Right renal pelvis (tissue), 4 donors: Measurements from ENCODE around the gene ARID4B. TPM values are rescaled to one million over a fixed set of nuclear protein-coding genes. Genes with fewer than 3 reads are reported as not detected.
"Not testable (repeated sequence)": the region's sequence is repeated elsewhere in the genome, so short reads cannot be mapped to it uniquely, and the experiment has no call there.

ENCODE experiments used
- DNase-seq, 4 donors: peaks; one replicate each; pipeline ENCODE4 v3.0.0-alpha.2; 2013; ENCODE audit warnings: low read depth in 4 of 4, low spot score in 3 of 4, missing footprints in 1 of 4
- polyA plus RNA-seq, 4 donors: library from polyadenylated mRNA; unstranded; fragments of 120-200 nt; gene quantifications; one replicate each; pipeline ENCODE4 v1.2.1, GENCODE V29; 2013; ENCODE audit not compliant: insufficient read length in 4 of 4

Gene ARID4B, protein sequence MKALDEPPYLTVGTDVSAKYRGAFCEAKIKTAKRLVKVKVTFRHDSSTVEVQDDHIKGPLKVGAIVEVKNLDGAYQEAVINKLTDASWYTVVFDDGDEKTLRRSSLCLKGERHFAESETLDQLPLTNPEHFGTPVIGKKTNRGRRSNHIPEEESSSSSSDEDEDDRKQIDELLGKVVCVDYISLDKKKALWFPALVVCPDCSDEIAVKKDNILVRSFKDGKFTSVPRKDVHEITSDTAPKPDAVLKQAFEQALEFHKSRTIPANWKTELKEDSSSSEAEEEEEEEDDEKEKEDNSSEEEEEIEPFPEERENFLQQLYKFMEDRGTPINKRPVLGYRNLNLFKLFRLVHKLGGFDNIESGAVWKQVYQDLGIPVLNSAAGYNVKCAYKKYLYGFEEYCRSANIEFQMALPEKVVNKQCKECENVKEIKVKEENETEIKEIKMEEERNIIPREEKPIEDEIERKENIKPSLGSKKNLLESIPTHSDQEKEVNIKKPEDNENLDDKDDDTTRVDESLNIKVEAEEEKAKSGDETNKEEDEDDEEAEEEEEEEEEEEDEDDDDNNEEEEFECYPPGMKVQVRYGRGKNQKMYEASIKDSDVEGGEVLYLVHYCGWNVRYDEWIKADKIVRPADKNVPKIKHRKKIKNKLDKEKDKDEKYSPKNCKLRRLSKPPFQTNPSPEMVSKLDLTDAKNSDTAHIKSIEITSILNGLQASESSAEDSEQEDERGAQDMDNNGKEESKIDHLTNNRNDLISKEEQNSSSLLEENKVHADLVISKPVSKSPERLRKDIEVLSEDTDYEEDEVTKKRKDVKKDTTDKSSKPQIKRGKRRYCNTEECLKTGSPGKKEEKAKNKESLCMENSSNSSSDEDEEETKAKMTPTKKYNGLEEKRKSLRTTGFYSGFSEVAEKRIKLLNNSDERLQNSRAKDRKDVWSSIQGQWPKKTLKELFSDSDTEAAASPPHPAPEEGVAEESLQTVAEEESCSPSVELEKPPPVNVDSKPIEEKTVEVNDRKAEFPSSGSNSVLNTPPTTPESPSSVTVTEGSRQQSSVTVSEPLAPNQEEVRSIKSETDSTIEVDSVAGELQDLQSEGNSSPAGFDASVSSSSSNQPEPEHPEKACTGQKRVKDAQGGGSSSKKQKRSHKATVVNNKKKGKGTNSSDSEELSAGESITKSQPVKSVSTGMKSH (N-terminal part only)
- 10 to 100 TPM; 45.3 to 55.6 (median 50.3) TPM for polyA plus RNA-seq

- peak in 1 of 4 donors; percentile 8 for DNase-seq
Observed at GRCh38 chr1:235327559-235328270, at the start of gene ARID4B. Gene ARID4B (minus strand): TSS chr1:235328179. CDS start chr1:235326919, 1,260 bp downstream.

DNA sequence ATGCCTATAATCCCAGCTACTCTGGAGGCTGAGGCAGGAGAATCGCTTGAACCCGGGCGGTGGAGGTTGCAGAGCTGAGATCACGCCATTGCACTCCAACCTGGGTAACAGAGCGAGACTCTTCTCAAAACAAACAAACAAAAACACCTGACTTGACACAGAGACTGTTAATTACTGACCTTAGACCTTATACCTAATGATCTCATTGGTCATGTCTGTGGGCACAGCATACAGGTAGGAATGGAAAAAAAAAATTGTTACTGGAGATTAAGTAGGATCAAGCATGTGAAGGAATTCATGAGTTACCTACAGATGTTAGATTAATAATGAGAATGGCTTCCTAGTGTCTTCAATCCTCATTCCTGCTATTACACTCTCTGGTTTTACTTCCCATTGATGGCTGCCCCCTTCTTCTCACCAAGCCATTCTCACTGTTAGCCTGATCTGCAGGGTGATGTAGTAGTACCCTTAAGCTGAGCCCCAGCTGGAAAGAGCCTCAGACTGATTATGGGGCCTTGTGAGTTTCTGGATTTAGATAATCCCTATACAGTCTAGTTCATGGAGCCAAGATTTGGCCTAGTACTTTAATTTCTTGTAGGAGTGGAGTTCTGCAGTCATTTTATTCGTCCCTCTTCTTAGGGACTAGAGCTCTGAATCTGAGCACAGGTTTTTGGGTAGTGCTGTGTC lies 48.1 kb upstream of the ARID4B start:
- no peak for DNase-seq

GRCh38 chr1:235369802-235370201 lies 41.8 kb upstream of the ARID4B start:
- no peak for DNase-seq

- no peak for DNase-seq
Observed at GRCh38 chr1:235368428-235368827, 40.4 kb upstream of the ARID4B start.

DNA sequence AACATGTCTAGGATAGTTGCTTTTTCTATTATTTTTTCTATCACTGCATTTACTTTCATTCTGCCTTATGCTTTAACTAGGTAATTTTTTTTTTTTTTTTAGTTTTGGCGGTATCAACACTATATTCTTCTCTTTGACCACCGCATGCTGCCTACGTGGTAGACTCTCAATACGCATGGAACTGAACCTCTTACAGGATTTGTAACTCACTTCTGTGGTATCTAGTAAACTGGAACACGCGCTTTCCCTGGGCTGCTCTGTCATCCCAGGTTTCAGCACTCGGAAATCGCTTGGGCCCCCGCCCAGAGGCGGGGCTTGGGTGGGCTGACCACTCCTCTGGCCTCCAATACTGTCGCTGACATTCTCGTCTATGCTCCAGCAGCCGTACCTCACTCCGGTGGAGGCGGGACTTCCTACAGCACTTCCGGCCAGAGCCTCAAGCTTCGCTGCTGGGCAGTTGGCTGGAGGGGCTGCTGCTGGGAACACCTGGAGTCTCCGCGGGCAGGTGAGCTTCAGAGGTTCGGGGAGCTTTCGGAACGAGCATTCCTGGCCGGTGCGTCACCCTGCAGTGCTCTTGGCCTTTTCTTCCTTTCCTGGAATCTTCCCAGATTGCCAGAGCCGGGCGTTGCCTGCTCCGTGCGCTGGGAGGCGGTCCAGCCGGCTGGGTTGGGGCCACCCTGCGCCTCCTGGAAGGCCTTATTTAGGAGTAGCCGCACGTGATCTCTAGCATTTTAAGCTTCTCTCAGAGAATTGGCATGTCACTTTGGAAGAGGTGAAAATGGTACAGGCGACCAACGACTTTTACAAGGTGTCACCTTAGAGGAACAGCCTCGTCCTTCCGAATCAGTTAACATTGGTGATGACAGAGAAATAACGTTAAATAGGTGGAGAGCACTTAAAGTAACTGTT lies 39.3 kb upstream of the ARID4B start, which contains the start of gene TBCE:
Gene TBCE, plus strand, starts transcription at position 428 of the 909 bp plus-strand sequence. CDS start 12,623 bp downstream, outside the sequence.
- peak; percentile 92 to 97 (median 94) for DNase-seq

- no peak for DNase-seq
Observed at GRCh38 chr1:235366286-235366685, 38.3 kb upstream of the ARID4B start.

GRCh38 chr1:235364189-235364588 lies 36.2 kb upstream of the ARID4B start:
- DNase-seq = not testable (repeated sequence)

- DNase-seq = no peak
Observed at GRCh38 chr1:235358899-235359298, 30.9 kb upstream of the ARID4B start.

DNA sequence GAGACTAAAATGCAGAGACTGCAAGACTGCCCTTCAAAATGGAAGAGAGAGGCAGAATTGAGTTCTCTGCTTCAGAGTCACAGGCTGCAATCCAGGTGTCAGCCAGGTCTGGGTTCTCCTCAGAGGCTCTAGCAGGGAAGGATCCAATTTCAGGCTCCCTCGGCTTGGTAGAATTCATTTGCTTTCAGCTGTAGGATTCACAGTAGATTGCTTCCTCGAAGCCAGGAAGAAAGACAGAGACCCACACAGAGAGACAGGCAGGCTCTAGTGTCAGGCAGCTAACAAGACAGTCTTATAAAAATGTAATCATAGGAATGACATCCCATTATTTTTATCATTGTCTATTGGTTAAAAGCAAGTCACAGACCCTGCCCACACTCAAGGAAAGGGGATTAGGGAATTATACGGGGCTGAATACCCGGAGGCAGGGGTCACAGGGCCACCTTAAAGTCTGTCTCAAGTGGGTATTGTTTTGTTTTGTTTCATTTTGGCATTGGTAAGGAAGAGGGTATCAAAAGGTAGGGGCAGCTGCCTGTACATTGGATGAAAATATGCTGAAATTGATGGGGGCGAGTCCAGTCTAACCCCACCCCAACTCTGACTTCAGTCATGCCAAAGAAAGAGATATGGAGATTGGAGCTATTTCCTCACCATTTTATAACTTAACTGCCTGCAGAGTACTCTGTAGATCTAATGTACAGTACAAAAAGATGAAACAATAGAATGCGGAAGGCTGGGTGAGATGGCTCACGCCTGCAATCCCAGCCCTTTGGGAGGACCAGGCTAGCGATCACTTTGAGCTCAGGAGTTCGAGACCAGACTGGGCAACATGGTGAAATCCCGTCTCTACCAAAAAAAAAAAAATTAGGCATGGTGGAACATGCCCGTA lies 29.8 kb upstream of the ARID4B start:
- DNase-seq = no peak

DNA sequence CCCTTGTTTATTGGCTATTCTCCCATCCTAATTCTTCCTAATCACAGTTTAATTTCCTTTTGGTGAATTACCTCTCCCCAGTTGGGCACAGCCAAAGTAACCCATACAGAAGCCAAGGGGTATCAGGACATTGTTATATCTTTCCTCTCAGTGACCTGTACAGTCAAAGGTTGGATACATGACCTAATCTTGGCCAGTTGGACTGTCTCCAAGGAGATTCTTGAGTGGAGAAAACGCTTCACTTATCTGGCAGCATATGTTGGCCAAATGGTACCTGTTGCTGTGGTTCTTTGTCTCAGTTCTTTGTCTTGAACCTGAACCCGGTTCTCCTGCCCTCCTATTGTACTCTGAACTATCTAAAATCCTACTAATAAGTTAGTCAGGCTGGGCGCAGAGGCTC lies 23.9 kb upstream of the ARID4B start:
- DNase-seq = no peak

- no peak for DNase-seq
Observed at GRCh38 chr1:235351441-235351840, 23.5 kb upstream of the ARID4B start.

DNA sequence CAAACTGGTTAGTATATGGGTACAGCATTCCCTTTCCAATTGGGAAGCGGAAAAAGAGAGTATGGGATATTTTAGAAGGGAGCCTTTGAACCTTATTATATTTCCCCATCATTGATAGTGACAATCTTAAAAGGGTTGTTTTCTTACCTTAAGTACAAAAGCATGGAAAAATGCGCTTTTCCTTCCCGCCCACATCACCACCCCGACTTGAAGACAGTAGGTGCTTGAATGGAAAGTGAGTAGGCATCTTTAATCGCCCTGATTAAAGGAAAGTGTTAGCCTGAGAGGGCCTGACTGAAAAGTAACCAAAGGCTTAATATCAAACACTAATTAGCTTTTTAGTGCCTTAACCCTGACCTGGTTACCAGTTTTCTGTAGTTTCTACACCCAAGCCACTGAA lies 15.7 kb upstream of the ARID4B start:
- DNase-seq = no peak

DNA sequence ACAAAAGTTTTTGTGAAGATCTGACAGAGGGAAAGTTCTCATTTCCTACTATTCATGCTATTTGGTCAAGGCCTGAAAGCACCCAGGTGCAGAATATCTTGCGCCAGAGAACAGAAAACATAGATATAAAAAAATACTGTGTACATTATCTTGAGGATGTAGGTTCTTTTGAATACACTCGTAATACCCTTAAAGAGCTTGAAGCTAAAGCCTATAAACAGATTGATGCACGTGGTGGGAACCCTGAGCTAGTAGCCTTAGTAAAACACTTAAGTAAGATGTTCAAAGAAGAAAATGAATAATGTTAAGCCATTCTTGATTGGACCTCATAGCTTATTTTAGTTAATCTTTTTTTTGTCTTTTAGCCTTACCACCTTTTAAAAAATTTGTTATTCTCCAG lies 14.5 kb upstream of the ARID4B start:
- no peak for DNase-seq

DNA sequence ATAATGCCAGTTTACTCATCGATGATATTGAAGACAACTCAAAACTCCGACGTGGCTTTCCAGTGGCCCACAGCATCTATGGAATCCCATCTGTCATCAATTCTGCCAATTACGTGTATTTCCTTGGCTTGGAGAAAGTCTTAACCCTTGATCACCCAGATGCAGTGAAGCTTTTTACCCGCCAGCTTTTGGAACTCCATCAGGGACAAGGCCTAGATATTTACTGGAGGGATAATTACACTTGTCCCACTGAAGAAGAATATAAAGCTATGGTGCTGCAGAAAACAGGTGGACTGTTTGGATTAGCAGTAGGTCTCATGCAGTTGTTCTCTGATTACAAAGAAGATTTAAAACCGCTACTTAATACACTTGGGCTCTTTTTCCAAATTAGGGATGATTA lies 14.1 kb upstream of the ARID4B start:
- DNase-seq = no peak

DNA sequence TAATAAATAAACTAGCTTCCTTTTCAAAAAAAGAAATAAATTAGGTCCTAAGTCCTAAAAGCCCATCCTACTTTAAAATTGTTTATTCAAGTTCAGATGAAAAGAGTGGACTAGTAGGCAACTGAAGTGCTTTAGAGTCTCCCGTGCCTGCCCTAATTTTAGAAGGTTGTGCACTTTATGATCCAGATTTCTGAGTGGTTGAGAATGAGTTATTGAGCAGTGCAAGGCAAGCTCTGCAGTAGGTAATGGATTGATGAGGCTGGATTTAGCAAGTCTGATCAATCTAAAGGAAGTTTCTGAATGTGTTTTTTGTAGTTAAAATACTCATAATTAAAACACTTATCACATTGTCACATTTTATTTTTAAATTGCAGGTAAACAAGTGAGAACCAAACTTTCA lies 13.4 kb upstream of the ARID4B start:
- no peak for DNase-seq

GRCh38 chr1:235339746-235340145 lies 11.8 kb upstream of the ARID4B start:
- no peak for DNase-seq

DNA sequence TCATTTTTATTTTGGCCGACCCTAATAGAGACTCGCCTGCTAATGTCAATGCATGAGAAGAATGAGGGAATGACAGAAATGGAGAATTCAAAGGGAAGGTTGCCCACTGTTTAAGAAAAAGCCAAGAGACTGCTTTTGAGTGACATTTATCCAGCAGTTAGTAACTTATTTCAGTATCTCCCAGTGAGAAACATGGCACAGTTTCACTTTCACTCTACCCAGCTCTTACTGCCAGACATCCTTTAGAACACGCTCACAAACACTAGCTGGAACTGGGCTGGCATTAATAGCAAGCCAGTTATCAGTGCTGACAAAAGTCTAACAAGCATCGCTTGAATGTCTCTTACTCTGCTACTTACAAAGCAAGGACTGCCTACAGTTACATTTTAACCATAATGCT lies 8.9 kb upstream of the ARID4B start:
- peak in 1 of 4 donors; percentile 22 for DNase-seq
